Glomerular endothelial cell (primary cell): ENCODE measurements around the gene BARX2. TPM values are rescaled to one million over a fixed set of nuclear protein-coding genes. Genes with fewer than 3 reads are reported as not detected.

Experiments used
- DNase-seq: peaks from one replicate; pipeline ENCODE4 v3.0.0-alpha.2; 2011; ENCODE audit warnings: low read depth, low spot score; ENCODE audit errors: extremely low read depth
- total RNA-seq: library from RNA; depleted of rRNA; stranded (reverse); fragments of >200 nt; gene quantifications from 2 replicates; pipeline ENCODE4 v1.2.3, GENCODE V29; 2015

The BARX2 gene
- total RNA-seq, 1 donor from 2014 or later = not detected

DNA sequence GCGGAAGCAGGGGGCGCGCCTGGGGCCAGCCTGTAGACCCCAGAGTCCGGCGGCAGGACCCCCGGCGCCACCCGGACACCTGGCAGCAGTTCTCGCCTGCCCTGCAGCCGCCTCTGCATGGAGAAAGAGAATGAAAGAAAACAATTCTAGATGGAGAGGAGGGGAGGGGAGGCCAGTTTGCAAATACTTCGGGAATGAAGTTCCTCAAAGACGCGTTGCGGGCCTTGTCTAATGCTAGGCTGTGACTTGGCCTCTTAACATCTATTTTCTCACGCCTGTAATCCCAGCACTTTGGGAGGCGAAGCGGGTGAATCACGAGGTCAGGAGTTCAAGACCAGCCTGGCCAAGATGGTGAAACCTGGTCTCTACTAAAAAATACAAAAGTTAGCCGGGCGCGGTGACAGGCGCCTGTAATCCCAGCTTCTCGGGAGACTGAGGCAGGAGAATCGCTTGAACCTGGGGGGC lies 2.1 kb upstream of the BARX2 start:
- DNase-seq = no peak

DNA sequence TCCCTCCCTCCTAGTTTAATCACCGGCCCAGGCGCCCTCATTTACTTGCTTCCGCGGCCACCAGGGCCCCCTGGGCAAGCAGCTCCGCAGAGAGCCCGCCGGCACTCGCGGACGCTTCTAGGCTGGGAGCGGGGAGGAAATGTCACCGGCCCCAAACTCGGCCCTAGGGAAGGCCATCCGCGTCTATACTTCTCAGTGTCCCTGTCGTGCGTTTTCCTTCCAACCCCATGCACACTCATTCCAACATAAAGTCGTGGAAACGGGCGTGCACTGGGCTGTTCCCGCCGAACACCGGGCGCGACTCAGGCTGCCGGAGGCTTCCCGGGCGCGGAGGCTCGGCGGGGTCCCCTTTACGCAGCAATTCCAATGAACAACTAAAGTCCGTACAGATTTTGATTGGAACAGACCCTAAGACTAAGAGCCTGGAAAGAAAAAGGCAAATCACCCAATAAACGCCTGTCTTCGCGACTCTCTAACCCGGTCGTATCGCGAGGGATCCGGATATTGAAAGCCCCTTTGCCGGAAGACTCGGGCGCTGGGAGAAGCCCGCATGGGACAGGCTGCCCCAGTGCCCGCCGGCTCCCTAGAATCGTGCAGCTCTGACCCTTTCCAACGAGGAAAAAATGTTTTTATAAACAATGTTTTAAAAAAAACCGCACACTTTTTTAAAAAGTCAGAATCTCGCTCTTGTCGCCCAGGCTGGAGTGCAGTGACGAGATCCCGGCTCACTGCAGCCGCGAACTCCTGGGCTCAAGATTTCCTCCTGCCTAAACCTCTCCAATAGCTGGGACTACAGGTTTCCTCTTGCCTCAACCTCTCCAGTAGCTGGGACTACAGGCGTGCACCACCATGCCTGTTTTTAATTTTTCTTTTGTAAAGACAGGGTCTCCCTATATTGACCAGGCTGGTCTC lies 1.3 kb upstream of the BARX2 start:
- DNase-seq = no peak

DNA sequence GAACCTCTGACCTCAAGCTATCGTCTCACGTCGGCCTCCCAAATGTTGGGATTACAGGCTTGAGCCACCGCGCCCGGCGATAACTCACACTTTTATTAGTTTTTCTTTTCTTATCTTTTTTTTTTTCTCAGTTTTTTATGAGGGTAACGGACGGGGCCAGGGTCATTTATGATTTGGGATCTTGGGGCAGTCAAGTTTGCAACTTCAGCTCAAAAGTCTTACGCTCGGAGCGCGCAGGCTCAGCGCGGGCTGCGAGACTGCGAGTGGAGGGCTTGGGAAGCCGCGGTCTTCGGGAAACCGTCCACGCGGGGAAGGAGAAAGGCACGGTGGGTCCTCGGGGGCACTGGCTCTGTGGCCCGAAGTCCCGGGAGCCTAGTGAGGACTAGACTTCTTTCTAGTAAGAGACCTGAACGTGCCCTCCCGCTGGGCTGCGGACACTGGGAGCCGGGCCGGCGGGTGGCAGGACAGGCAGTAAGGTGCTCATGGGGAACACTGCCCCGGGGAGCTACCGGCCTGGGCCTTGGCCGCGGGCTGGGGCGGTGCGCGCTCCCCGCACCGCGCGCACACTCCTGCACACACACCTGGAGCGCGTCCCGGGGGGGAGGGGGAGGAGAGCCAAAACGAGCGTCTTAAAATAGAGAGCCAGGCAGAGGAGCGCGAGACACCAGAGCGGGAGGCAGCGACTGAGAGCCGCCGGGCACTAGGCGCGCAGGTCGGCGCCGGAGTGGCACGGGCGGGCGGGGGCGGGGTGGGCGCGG lies 476 bp upstream of the BARX2 start:
- DNase-seq = no peak

DNA sequence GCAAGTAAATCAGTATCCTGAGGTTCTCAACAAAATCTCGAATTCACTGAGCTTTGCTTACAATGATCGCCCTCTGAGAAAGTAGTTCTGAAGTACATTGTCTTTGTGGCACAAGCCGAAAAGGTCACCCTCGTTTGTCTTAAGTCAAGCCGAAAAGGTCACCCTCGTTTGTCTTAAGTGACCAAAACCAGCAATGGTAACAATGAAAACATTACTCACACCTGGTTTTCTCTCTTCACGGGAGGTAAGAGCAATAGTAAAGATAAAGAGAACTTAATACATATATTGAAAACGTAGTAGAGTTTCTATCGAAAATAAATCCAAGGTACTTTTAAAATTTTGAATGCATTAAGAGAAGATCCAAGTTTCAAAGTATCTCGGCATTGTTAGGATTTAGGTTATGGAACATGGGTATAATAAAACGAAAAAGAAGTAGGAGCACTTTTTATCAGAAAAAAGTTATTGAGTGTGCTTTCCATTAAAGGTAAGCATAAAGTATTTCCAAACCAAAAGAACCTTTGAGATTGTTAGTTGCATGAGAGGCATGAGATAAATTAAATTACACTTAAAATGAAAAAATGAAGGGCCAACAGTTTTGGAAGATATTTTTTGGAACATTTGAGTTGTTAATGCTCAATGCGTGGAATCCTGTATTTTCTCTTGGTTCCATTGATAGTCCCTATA lies 1.2 kb downstream of the BARX2 start:
- no peak for DNase-seq

- DNase-seq = no peak
Measured at GRCh38 chr11:129377739-129378138, 2.1 kb downstream of the BARX2 start.

GRCh38 chr11:129380413-129380812 lies 4.8 kb downstream of the BARX2 start:
- DNase-seq = no peak

DNA sequence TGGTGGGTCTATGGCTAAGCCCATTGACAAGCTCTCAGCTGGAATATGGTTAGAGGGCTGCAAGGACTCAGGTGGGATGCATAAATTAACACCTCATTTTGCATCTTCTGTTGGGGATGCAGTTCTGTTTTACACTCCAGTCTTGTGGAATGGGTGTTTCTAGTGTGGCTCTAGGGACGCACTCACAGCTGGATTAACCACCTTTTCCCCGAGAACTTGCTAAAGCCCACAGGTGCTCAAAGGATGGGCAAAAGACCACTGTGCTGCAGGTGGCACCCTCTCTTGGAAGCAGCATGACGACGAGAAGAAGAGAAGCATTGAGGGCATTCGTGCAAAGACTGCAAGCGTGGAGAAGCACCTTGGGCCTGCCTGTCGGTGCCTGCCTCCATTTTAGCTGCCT lies 6.9 kb downstream of the BARX2 start:
- no peak for DNase-seq

DNA sequence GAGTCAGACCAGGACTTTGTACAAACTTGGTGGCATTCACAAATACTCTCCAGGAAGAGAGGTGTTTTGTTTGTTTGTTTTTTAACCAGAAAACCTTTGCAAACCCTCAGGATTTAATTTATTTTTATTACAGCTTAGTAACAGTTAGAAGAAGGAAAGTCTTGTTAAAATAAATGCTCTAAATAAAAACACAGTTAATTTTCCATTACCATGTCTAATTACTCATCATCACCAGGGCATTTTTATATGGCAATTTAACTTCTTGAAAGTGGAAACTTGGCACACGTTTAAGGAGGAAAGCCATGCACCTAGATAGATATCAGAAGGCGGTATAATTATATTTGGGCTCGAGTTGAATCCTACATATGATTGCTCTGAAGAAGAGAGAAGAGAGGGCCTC lies 7.4 kb downstream of the BARX2 start:
- DNase-seq = no peak

GRCh38 chr11:129383502-129383901 lies 7.9 kb downstream of the BARX2 start:
- no peak for DNase-seq

GRCh38 chr11:129384415-129384814 lies 8.8 kb downstream of the BARX2 start:
- no peak for DNase-seq

- DNase-seq = no peak
Measured at GRCh38 chr11:129385801-129386200, 10.2 kb downstream of the BARX2 start.

DNA sequence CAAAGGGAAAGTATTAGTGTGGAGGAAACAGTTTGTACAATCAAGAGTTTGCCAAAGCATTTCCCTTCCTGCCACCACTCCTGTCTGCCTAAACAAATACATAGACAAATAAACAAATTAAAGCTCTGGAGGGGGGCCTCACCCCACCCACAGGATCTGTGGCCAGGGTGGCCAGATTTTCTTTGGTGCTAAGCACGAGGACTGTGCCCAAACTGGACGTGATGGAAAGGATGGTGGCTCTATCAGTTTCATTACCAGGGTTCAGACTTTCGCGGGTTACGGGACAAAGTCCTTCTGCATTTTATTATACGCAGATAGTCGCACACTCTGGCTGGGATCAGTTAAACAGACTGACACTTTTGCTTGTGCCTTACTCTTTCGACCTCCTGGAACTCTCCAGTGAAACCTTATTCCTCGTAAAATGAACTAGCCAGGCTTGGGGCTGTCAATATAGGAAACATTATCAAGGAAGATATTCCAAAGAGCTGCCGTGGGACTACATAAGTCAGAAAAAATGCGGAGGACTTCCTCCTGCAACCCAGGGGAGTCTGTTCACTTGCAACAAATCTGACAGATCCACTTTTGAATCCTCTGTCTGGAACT lies 11.2 kb downstream of the BARX2 start:
- no peak for DNase-seq

GRCh38 chr11:129387434-129387833 lies 11.8 kb downstream of the BARX2 start:
- DNase-seq = no peak

DNA sequence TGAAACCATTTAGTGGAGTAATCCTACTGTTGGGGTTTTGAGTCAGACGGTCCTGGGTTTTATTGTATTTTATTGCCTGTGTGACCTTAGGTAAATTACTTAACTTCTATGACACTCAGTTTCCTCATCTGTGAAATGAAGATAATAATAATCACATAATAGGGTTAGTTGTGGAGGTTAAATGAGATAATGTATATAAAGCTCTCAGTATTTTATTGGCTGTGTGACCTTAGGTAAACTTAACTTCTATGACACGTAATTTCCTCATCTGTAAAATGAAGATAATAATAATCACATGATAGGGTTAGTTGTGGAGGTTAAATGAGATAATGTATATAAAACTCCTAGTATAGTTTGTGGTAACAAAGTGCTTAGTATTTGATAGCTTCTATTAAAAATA lies 13.2 kb downstream of the BARX2 start:
- no peak for DNase-seq

DNA sequence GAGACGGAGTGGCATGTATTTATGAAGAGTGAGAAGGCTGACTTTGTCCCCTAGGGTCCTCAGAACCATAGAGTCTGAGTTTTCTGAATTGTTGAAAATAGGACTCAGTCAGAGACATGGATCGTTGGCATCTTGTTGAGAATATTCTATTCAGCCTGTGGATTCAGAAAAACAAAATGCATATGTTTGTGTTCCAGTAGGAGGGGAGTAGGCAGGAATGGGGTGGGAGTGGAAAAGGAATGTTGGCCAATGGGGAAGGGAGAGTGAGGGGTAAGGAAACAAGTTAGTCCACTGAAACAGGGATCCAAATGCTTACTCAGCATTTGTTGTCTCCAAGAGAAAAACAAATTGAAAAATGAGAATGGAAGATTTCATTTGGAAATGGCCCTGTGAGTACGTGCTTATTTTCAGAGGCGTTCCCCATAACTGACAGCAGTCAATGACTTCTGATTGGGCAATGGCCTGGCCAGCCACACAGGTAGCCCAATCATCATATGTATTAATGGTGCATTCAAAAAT lies 14.7 kb downstream of the BARX2 start:
- no peak for DNase-seq

- DNase-seq = no peak
Measured at GRCh38 chr11:129391360-129391759, 15.7 kb downstream of the BARX2 start.

GRCh38 chr11:129391821-129392220 lies 16.2 kb downstream of the BARX2 start:
- DNase-seq = no peak

DNA sequence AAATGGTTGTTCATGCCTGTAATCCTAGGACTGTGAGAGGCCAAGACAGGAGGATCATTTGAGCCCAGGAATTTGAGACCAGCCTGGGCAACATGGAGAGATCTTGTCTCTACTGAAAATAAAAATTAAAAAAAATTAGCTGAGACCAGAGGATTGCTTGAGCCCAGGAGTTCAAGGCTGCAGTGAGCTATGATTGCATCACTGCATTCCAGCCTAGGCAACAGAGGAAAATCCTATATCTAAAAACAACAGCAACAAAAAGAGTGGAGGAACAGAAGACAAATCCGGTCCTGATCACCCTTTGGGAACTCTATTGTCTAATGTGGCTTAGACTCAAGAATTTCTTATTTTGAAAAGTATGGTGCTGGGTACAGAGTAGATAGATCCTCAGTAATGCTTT lies 17.3 kb downstream of the BARX2 start:
- DNase-seq = no peak

GRCh38 chr11:129394709-129395108 lies 19.1 kb downstream of the BARX2 start:
- DNase-seq = no peak

GRCh38 chr11:129395432-129395831 lies 19.8 kb downstream of the BARX2 start:
- no peak for DNase-seq

DNA sequence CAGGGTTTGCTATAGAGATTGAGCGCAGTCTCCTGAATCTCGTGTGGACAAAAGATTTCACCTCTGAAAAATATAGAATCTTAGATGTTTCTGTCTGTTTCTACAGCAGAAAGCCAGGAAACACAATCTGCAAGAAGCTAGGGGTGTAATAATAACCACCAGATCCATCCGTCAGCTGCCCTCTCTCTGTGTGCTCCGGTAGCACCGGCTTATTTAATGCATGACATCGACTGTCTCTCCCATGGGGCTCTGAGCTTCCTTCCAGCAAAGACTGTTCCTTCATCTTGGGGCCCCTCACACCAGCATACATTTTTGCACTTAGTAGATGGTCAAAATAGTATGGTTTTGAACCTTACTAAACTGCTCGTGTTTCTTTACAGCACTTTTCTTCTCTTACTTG lies 20.2 kb downstream of the BARX2 start:
- DNase-seq = no peak
